Mucosa of rectum (tissue), 2 donors: ENCODE measurements around the gene PDPK1.

Experiments
- H3K27ac ChIP-seq, 2 donors: one replicate each; pipeline ENCODE4 v1.7.0; 2013; ENCODE audit warnings: inconsistent platforms in 2 of 2, low read depth in 2 of 2, low read length in 2 of 2
- H3K27me3 ChIP-seq, 2 donors: one replicate each; pipeline ENCODE4 v1.7.0; 2013; ENCODE audit warnings: low read length in 2 of 2; ENCODE audit not compliant: control insufficient read depth in 2 of 2, insufficient read depth in 2 of 2
- H3K36me3 ChIP-seq, 2 donors: one replicate each; pipeline ENCODE4 v1.7.0; 2013; ENCODE audit warnings: low read length in 2 of 2; ENCODE audit not compliant: control insufficient read depth in 2 of 2, insufficient read depth in 2 of 2
- H3K4me1 ChIP-seq, 2 donors: one replicate each; pipeline ENCODE4 v1.7.0; 2013; ENCODE audit warnings: low read length in 2 of 2, mild to moderate bottlenecking in 1 of 2; ENCODE audit not compliant: control insufficient read depth in 2 of 2, insufficient read depth in 2 of 2
- H3K4me3 ChIP-seq, 2 donors: one replicate each; pipeline ENCODE4 v1.7.0; 2013; ENCODE audit warnings: low read length in 2 of 2
- H3K9ac ChIP-seq, 2 donors: one replicate each; pipeline ENCODE4 v1.7.0; 2013; ENCODE audit warnings: low read length in 2 of 2, low read depth in 1 of 2, mild to moderate bottlenecking in 1 of 2
- H3K9me3 ChIP-seq, 2 donors: one replicate each; pipeline ENCODE4 v1.7.0; 2013; ENCODE audit warnings: low read length in 2 of 2; ENCODE audit not compliant: control insufficient read depth in 2 of 2
- donor health status: healthy.
- donor health status: Normal muscosa, but diverticular disease.

The PDPK1 gene

GRCh38 chr16:2507052-2507659 lies 30.7 kb upstream of the PDPK1 start:
- H3K36me3 ChIP-seq: no peaks in the 10 kb centered on the region
- no peaks in the 10 kb centered on the region for H3K9me3 ChIP-seq
- H3K27ac ChIP-seq: peak overlapping the region; percentile 61 to 63
- H3K4me3 ChIP-seq: no peak overlapping the region
- H3K27me3 ChIP-seq: no peaks in the 10 kb centered on the region
- no peak overlapping the region for H3K9ac ChIP-seq
- H3K4me1 ChIP-seq: peaks cover 2 to 5% of the 10 kb centered on the region in 2 donors

DNA sequence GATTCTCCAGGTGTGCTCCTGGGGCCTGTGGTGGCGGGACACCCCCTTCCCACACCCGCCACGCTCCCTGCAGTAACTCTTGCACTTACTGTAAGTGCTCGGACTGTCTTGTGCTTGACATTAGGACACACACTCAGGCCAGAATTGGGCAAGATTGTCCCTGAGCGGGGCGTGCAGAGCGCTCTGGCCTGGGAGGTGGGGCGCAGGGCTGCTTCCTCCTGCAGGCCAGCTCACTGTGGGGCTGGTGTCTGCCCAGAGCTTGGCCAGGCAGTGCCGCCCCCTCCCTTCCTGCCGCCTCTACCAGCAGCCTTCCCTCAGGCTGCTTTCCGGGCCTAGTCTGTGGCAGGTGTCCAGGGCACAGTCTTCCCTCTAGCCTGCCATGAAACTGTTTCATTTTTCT lies 30.2 kb upstream of the PDPK1 start:
- H3K27me3 ChIP-seq: no peaks in the 10 kb centered on the region
- H3K4me3 ChIP-seq: no peak overlapping the region
- H3K9ac ChIP-seq: no peak overlapping the region
- H3K36me3 ChIP-seq: no peaks in the 10 kb centered on the region
- H3K27ac ChIP-seq: peak overlapping the region; percentile 61 to 63
- peaks cover 2 to 5% of the 10 kb centered on the region in 2 donors for H3K4me1 ChIP-seq
- no peaks in the 10 kb centered on the region for H3K9me3 ChIP-seq

DNA sequence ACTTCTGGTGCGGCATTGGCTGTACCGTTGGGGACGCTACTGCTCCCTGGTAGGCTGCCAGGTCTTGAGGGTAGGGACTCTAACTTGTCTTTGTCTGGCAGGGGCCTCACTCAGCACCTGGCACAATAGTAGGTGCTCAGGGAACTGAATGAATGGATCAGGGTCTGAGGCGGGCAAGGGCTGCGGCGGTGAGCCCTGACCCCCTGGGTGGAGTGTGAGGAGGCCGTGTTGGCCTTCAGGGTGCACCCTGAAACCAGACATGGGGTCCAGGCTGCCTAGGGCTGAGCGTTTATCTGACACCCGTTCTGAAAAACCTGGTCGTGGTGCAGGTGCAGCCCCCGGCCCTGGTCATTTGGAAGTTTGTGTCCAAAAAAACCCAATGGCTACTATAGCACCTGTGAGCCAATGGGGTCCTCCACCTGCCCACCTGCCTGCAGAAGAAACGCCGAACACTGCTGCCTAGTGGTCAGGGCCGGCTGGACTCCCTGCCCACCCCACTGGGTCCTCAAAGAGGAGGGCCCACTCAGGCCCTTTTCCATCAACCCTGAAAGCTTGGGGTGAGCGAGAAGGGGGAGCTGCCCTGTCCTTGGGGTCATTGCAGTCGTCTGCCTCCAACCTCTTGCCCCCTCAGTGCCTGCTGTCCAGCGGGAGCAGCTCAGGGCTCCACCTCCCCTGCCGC lies 29.0 kb upstream of the PDPK1 start:
- Histone ChIP-seq H3K27ac (no peak overlapping the region), H3K27me3 (no peaks in the 10 kb centered on the region), H3K4me3 (no peak overlapping the region), H3K36me3 (no peaks in the 10 kb centered on the region), H3K9me3 (no peaks in the 10 kb centered on the region), H3K9ac (no peak overlapping the region), H3K4me1 (peaks cover 9 to 11% of the 10 kb centered on the region in 2 donors)

DNA sequence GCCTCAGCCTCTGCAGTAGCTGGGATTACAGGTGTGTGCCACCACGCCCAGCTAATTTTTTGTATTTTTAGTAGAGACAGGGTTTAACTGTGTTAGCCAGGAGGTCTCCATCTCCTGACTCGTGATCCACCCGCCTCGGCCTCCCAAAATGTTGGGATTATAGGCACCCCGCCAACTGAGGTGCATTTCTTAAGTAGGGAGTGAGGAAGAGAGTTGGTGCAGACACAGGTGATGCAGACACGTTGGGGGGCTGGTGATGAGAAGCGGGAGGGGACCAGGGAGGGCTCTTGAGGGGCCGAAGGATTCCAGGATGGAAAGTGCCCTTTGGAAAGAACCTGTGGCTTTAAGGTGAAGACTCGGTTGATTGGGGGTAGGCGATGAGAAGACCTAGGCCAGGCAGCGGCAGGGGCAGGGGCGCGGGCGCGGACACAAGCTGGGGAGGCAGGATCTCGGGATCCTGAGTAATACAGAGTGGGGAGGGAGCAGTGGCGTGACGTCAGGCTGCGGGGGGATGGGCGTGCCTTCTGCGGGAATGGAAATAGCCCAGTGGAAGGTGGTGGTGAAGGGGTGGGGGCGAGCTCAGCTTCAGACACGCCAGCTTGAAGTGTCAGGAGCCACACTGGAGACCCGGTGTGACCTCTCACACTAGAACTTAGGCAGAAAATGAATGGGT lies 26.6 kb upstream of the PDPK1 start:
- Histone ChIP-seq H3K27me3 (no peaks in the 10 kb centered on the region), H3K27ac (no peak overlapping the region), H3K4me3 (no peak overlapping the region), H3K36me3 (no peaks in the 10 kb centered on the region), H3K9ac (peak overlapping the region in 1 of 2 donors; percentile 3), H3K9me3 (no peaks in the 10 kb centered on the region), H3K4me1 (peaks cover 26 to 27% of the 10 kb centered on the region in 2 donors)

DNA sequence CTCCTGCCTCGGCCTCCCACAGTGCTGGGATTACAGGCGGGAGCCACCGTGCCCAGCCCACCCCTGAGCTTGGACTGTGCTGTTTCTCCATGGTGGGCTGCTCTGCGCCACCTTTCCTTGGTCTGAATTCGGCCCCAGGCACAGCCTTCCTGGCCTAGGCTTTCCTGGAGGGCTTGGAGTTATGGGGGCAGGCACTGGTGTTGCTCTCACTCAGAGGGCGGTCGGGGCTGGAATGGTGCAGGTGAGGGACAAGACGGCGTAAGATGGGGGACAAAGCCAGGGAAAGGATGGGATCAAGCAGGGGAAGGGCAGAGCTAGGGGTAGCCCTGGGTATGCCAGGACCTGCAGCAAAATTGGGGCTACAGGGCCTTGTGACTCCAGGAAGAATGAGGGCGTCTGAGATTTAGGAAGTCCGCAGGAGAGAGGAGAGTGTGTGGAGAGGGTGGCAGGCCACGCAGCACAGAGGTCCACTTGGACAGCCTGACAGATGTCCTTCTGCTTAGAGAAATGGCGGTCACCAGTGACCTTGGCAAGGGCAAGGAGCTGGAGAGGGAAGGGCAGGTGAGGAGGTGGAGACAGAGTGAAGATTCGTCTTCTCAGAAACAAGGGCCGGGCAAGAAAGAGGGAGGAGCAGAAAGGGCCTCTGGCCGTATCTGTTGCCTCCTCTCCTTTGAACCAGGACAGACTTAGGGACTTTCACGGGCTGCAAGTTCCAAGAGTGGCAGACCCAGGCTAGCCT lies 25.7 kb upstream of the PDPK1 start:
- Histone ChIP-seq H3K27ac (peak overlapping the region in 1 of 2 donors; percentile 97), H3K36me3 (no peaks in the 10 kb centered on the region), H3K4me1 (peaks cover 35 to 36% of the 10 kb centered on the region in 2 donors), H3K27me3 (no peaks in the 10 kb centered on the region), H3K9ac (no peak overlapping the region), H3K9me3 (no peaks in the 10 kb centered on the region), H3K4me3 (no peak overlapping the region)

DNA sequence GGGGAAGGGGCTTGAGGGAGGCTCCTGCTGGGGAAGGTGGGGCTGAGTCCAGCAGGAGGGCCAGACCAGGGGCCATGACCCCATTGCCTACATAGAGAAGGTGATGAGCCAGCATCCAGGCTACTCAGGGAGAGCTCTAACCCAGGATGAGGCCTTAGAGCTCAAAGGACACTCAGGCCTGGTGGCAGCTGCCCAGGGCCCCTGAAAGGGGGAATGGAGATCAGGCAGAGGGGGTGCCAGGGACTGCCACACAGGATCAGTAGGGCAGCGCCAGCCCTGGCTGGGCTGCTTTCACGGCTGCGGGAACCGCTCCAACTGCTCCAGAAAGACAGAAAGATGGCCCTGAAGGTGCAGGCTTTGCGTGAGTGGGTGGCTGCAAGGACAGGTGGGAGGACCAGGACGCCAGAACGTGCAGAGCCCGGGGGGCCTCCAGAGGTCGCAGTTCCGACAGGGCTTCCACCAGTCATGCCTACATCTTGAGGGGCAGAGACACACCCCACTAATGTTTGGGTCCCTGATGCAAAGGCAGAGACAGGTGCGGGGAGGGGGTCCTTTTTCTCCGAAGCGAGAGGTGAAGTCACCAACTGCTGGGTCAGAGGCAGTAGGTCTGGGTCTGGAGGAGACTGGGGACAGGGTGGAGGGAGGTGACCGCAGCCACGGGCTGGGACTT lies 25.0 kb upstream of the PDPK1 start:
- Histone ChIP-seq H3K27me3 (no peaks in the 10 kb centered on the region), H3K27ac (peak overlapping the region; percentile 97 to 98), H3K9ac (peak overlapping the region; percentile 41 to 85), H3K9me3 (no peaks in the 10 kb centered on the region), H3K4me1 (peaks cover 39 to 40% of the 10 kb centered on the region in 2 donors), H3K36me3 (no peaks in the 10 kb centered on the region), H3K4me3 (peak overlapping the region; percentile 83 to 90)

GRCh38 chr16:2513405-2514332 lies 24.2 kb upstream of the PDPK1 start, which contains the start of gene ATP6V0C:
TSS of gene ATP6V0C (plus strand) at chr16:2513952. CDS start at chr16:2514104, 152 bp downstream.
- Histone ChIP-seq H3K9ac (peak within 1 kb of the TSS; percentile 85 to 95), H3K4me3 (peak within 1 kb of the TSS; percentile 83 to 90), H3K27me3 (no peaks in the 10 kb centered on the region), H3K36me3 (no peaks in the 10 kb centered on the region), H3K9me3 (no peaks in the 10 kb centered on the region), H3K27ac (peak within 1 kb of the TSS; percentile 97 to 98), H3K4me1 (peaks cover 47 to 48% of the 10 kb centered on the region in 2 donors)

DNA sequence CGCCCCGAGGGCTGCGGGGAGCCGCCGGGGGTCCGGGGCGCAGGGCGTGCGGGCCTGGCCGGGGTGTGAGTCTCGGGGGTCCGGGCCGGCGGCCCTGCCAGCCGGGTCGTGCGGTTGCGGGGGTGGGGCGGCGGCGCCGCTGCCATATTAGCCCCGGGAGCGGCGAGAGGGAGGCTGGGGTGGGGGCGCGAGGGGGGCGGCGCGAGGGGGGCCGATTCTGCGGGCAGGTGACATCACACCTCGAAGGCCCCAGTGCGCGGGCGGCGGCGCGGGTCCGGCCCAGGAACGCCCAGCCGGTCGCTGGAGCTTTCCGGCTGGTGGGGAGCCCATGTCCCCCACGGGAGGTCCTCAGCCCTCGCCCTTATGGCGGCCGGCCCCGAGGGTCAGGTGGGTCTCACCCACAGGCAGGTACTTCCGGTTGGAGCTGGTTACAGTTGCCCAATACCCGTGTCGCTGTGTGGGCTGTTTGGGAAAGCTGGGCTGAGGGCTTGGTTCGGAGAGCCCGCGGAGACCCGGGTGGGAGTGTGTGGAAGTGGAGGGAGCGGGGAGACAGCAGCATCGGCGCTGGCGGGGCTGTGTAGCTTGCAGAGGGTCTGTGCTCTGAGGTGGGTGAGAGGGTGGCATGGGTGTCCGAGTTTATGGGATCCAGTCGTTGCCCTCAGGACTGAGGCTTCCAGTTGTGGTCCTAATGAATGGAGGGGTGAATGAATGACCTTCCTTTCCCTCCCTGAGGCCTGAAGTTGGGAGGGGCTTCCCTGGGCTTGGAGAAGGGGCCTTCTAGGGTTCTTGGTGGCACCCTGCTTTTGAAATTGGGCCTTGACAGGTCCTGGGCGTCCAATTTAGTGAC lies 23.3 kb upstream of the PDPK1 start:
- peaks cover 0 to 4% of the 10 kb centered on the region in 2 donors for H3K36me3 ChIP-seq
- H3K27me3 ChIP-seq: no peaks in the 10 kb centered on the region
- H3K4me1 ChIP-seq: peaks cover 55 to 56% of the 10 kb centered on the region in 2 donors
- peak overlapping the region; percentile 83 to 90 for H3K4me3 ChIP-seq
- H3K9me3 ChIP-seq: no peaks in the 10 kb centered on the region
- H3K9ac ChIP-seq: peak overlapping the region; percentile 85 to 95
- H3K27ac ChIP-seq: peak overlapping the region; percentile 97 to 98
